COR-L47 (cell line): ENCODE data around the gene GRHL1.
"Not testable (repeated sequence)": the region's sequence is repeated elsewhere in the genome, so short reads cannot be mapped to it uniquely, and the experiment has no call there.

Experiments used
- DNase-seq: peaks from one replicate; lab custom pipeline; 2025; lab: John Stamatoyannopoulos, UW

The GRHL1 gene

GRCh38 chr2:10009811-10010781 is 58.6 kb downstream of the GRHL1 start:
- DNase-seq, result no peak

- not testable (repeated sequence) for DNase-seq
Observed at GRCh38 chr2:10010861-10011605, 59.5 kb downstream of the GRHL1 start.

DNA sequence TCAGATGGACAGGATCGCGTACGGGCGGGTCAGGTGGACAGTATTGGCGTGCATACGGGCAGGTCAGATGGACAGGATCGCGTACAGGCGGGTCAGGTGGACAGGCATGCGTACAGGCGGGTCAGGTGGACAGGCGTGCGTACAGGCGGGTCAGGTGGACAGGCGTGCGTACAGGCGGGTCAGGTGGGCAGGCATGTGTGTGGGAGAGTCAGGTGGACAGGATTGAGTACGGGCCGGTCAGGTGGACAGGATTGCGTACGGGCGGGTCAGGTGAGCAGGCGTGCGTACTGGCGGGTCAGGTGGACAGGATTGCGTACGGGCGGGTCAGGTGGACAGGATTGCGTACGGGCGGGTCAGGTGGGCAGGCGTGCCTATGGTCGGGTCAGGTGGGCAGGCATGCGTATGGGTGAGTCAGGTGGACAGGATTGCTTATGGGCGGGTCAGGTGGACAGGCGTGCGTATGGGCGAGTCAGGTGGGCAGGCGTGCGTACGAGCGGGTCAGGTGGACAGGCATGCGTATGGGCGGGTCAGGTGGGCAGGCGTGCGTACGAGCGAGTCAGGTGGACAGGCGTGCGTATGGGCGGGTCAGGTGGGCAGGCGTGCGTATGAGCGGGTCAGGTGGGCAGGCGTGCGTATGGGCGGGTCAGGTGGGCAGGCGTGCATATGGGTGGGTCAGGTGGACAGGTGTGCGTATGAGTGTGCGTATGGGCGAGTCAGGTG is 60.3 kb downstream of the GRHL1 start:
- DNase-seq, result not testable (repeated sequence)

GRCh38 chr2:10012366-10012962 is 61.0 kb downstream of the GRHL1 start:
- DNase-seq, result not testable (repeated sequence)

DNA sequence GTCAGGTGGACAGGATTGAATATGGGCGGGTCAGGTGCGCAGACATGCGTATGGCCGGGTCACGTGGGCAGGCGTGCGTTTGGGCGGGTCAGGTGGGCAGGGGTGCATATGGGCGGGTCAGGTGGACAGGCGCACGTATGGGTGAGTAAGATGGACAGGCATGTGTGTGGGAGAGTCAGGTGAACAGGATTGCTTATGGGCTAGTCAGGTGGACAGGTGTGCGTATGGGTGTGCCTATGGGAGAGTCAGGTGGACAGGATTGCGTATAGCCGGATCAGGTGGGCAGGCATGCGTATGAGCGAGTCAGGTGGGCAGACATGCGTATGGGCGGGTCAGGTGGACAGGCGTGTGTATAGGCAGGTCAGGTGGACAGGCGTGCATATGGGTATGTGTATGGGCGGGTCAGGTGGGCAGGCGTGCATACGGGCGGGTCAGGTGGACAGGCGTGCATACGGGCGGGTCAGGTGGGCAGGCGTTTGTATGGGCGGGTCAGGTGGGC is 61.5 kb downstream of the GRHL1 start:
- no peak for DNase-seq

DNA sequence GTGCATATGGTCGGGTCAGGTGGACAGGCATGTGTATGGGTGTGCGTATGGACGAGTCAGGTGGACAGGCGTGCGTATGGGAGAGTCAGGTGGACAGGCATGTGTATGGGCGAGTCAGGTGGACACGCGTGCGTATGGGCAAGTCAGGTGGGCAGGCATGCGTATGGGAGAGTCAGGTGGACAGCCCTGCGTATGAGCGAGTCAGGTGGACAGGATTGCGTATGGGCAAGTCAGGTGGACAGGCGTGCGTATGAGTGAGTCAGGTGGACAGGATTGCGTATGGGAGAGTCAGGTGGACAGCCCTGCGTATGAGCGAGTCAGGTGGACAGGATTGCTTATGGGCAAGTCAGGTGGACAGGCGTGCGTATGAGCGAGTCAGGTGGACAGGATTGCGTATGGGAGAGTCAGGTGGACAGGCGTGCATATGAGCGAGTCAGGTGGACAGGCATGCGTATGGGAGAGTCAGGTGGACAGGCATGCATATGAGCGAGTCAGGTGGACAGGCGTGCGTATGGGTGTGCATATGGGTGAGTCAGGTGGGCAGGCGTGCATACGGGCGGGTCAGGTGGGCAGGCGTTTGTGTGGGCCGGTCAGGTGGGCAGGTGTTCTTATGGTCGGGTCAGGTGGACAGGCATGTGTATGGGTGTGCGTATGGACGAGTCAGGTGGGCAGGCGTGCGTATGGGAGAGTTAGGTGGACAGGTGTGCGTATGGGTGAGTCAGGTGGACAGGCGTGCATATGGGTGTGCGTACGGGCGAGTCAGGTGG is 62.3 kb downstream of the GRHL1 start:
- DNase-seq, result not testable (repeated sequence)

GRCh38 chr2:10014418-10015190 is 63.1 kb downstream of the GRHL1 start:
- DNase-seq, result no peak

GRCh38 chr2:10015376-10015989 is 64.0 kb downstream of the GRHL1 start:
- not testable (repeated sequence) for DNase-seq

- no peak for DNase-seq
Observed at GRCh38 chr2:10016001-10016801, 64.7 kb downstream of the GRHL1 start.

GRCh38 chr2:10016802-10017258 is 65.3 kb downstream of the GRHL1 start:
- no peak for DNase-seq

DNA sequence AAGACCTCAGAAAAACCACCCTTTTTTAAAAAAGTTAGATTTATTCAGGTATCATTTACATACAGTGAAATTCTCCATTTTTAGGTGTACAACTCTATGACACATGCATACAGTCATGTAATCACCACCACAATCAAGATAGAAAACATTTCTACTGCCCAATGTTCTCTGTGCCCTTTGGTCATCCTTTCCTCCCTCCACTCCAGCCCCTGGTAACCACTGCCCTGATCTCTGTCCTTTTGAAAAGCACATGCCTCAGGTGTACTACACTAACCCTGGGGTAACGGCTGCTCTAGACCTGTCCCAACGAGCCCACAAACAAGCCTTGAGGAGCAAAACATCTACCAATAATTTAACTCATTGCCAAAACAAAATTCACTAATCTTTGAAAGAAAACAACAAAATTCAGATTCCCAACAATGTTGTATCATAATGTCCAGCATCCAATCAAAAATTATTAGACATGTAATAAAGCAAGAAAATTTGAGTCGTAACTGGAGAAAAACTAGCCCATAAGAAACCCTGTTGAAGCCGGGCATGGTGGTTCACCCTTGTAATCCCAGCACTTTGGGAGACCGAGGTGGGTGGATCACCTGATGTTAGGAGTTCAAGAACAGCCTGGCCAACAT is 65.9 kb downstream of the GRHL1 start:
- no peak for DNase-seq

DNA sequence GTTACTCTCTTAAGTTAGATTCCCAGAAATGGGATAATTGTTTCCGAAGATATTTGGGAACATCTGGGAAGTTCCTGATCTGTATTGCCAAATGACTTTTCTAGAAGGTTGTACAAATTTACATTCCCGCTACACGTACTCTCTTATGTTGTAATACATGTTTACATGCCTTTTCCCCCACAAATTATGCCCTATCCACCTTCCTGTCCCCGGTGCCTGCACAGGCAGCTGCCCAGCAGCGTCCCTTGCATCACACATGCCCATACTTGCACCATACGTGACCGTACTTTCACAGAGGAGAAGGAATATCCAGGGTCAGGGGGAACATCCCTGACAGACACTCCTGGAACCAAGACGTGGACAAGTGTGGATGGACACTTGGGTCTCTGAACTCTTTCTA is 67.7 kb downstream of the GRHL1 start:
- no peak for DNase-seq

GRCh38 chr2:10019602-10020400 is 68.3 kb downstream of the GRHL1 start:
- no peak for DNase-seq

- DNase-seq, result no peak
Observed at GRCh38 chr2:10022041-10022421, 70.5 kb downstream of the GRHL1 start.

DNA sequence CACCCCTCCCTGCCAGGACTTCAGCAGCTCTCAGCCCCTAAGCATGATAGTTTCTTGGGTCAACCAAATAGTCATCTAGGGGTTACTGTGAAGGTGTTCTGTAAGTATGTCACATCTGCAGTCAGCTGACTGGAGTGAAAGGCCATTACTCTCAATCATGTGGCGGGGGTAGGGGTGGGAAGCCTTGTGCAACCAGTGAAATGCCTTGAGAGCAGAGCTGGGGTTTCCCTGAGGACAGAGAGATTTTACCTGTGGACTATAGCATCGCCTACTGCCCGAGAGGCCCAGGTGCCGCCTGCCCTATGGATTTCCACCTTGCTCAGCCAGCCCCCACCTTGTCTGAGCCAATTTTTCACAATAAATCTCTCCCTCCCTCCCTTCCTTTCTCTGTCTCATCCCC is 71.0 kb downstream of the GRHL1 start:
- DNase-seq, result no peak

DNA sequence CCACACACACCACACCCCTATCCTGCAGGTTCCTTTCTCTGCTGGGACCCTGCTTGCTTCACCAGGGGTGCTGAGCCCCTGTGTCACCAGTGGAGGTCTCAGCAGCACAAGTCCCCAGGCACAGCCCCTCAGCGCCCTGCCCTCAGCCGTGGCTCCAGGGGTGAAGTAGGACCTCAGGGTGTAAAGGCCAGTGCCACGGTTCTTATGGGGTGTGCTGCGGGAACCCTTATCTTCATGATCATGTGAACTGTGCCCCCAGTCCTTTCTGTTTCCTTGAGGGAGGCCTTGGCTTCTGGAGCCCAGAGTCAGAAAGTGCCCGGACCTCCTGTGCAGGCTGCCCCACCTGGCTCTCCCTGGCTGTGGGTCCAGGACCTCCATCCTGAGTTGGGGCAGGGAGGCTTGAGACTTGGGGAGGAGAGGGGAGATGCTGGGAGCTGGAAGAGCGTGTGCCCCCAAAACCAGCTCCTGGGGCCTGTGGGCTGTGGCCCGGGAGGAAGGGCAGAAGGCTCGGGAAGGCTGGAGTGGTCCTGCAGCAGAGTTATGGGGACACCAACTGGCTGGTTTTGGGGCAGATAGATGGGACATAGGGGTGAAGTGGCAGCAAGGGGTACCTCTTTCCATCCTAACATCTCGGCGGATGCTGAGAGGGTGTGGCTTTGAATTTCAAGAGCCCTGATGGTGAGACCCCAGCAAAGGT is 71.6 kb downstream of the GRHL1 start:
- DNase-seq, result no peak
